Keratinocyte (primary cell): ENCODE data around the gene TGM1. TPM values are rescaled to one million over a fixed set of nuclear protein-coding genes. Genes with fewer than 3 reads are reported as not detected.

Experiments
- DNase-seq: peaks from one replicate; pipeline ENCODE4 v3.0.0-alpha.2; 2011; ENCODE audit warnings: low read depth, missing footprints, low spot score
- FAIRE-seq: peaks from 2 replicates; lab custom pipeline; 2011; peaks lifted over from hg19 to GRCh38; lab: Jason Lieb, UNC
- H2AFZ ChIP-seq: 2 replicates; pipeline ENCODE4 v1.6.0; 2012; ENCODE audit warnings: low read length, control low read depth, inconsistent platforms; ENCODE audit not compliant: control insufficient read depth
- H3K27ac ChIP-seq: 2 replicates; pipeline ENCODE4 v1.5.1; 2011; ENCODE audit warnings: low read length; ENCODE audit not compliant: control insufficient read depth, insufficient read depth
- H3K27me3 ChIP-seq: 3 replicates; pipeline ENCODE4 v1.6.0; 2011; ENCODE audit warnings: low read length; ENCODE audit not compliant: control insufficient read depth, insufficient read depth; ENCODE audit errors: extremely low read depth
- H3K36me3 ChIP-seq, 2 experiments: 2 replicates in 1 of 2; 3 replicates in 1 of 2; pipeline ENCODE4 v1.5.1; 2011; ENCODE audit warnings: low read length in 2 of 2, mild to moderate bottlenecking in 1 of 2; ENCODE audit not compliant: control insufficient read depth in 2 of 2, insufficient read depth in 2 of 2; ENCODE audit errors: extremely low read depth in 1 of 2
- H3K4me1 ChIP-seq: 3 replicates; pipeline ENCODE4 v1.5.1; 2011; ENCODE audit warnings: low read length; ENCODE audit not compliant: control insufficient read depth, insufficient read depth; ENCODE audit errors: extremely low read depth
- H3K4me2 ChIP-seq: 3 replicates; pipeline ENCODE4 v1.6.0; 2011; ENCODE audit warnings: low read depth, low read length; ENCODE audit not compliant: control insufficient read depth, insufficient read depth; ENCODE audit errors: extremely low read depth
- H3K4me3 ChIP-seq, 3 experiments: fragments of 200-600 bp in 1 of 3; sonication (generic) in 1 of 3; 2 replicates in 2 of 3; 3 replicates in 1 of 3; pipeline ENCODE4 v1.5.1; 2011 to 2016; ENCODE audit warnings: low read length in 3 of 3, mild to moderate bottlenecking in 3 of 3, control low read depth in 2 of 3, inconsistent platforms in 1 of 3, low read depth in 1 of 3, mixed read lengths in 1 of 3, mixed run types in 1 of 3, moderate library complexity in 1 of 3; ENCODE audit not compliant: control insufficient read depth in 2 of 3, insufficient read depth in 2 of 3; ENCODE audit errors: extremely low read depth in 1 of 3
- H3K79me2 ChIP-seq: 2 replicates; pipeline ENCODE4 v1.6.0; 2012; ENCODE audit warnings: low read length; ENCODE audit not compliant: control insufficient read depth, insufficient read depth
- H3K9ac ChIP-seq: 3 replicates; pipeline ENCODE4 v1.6.0; 2011; ENCODE audit warnings: low read length; ENCODE audit not compliant: control insufficient read depth, insufficient read depth; ENCODE audit errors: extremely low read depth
- H3K9me1 ChIP-seq: 3 replicates; pipeline ENCODE4 v1.6.0; 2011; ENCODE audit warnings: low read length; ENCODE audit not compliant: control insufficient read depth, insufficient read depth; ENCODE audit errors: extremely low read depth
- H3K9me3 ChIP-seq: 2 replicates; pipeline ENCODE4 v1.5.1; 2012; ENCODE audit warnings: low read depth, low read length; ENCODE audit not compliant: control insufficient read depth
- H4K20me1 ChIP-seq: 3 replicates; pipeline ENCODE4 v1.6.0; 2011; ENCODE audit warnings: low read length; ENCODE audit not compliant: control insufficient read depth, insufficient read depth; ENCODE audit errors: extremely low read depth
- EZH2 ChIP-seq: IDR thresholded peaks from one replicate; pipeline ENCODE4 v1.6.1; 2012; ENCODE audit warnings: inconsistent platforms, mild to moderate bottlenecking, low read length, moderate library complexity
- dilution Hi-C: fragments of 300-500 bp; cut with MboI; formaldehyde crosslinking; loops from one replicate; pipeline ENCODE4 v1.7.0; 2020; ENCODE audit warnings: low sequenced_read_pairs; ENCODE audit not compliant: extremely low pct_ligation_motif_present
- polyA plus RNA-seq, 5 experiments: library from polyadenylated mRNA; depleted of rRNA in 3 of 5; stranded (reverse) in 3 of 5; stranded (forward) in 1 of 5; unstranded in 1 of 5; fragments of >200 nt; gene quantifications; 1 replicate in 1 of 5; 2 replicates in 3 of 5; 3 replicates in 1 of 5; pipeline versions ENCODE4 v1.2.1 to v1.2.3, GENCODE V29; 2011 to 2012; ENCODE audit warnings: missing spikeins in 2 of 5, low read depth in 1 of 5, low replicate concordance in 1 of 5
- TF ChIP-seq, protein P1 (sequence below), 3 experiments: IDR thresholded peaks in 1 of 3; conservative IDR thresholded peaks in 1 of 3; optimal IDR thresholded peaks in 1 of 3; 2 replicates in 2 of 3; 3 replicates in 1 of 3; pipeline versions ENCODE3 to v1.5.1; 2011; ENCODE audit warnings: low read length in 3 of 3, mild to moderate bottlenecking in 3 of 3, moderate library complexity in 2 of 3, control low read depth in 1 of 3, inconsistent platforms in 1 of 3; ENCODE audit not compliant: insufficient read depth in 2 of 3; ENCODE audit errors: extremely low read depth in 1 of 3

Gene TGM1
- polyA plus RNA-seq, 1 donor (not counting 4 experiments of a cell fraction or from before 2014, with no cell fraction given) = 16.1 TPM

DNA sequence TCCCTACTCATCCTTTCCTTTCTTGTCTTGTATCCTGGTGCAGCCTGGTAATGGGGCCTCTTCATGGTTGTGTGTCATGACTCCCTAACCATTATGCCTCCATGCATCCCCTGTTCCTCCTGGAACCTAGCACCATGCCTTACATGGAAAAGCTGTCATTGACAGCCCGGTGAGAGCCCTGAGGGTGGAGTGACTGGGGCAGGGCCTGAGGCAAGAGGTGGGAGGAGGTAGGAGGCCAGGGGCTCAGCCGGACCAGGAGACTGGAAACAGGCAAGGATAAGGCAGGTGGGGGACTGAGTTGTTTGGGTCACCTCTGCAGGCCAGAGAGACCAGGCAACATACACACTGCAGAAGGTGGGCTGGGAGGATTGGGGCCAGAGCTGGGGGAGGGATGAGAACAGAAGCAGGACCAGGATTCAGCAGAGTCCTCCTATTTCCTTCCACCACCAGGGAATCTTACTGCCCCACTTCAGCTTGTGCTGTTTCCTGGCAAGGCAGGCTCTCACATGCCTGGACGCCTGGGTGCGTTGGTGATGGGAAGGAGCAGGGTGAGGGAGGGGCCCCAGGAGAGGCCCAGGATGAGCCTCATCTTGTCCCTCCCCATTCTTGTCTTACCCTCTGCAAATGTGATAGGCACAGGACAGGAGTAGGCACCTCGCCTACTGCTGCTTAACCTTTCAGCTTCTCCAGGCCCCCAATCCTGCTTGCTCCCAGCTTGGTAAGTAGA lies 46.7 kb upstream of the TGM1 start, which contains the start of gene LTB4R2:
Gene LTB4R2, plus strand, starts transcription at position 603 of the 727 bp plus-strand sequence. CDS start 525 bp downstream, outside the sequence.
- H3K79me2 ChIP-seq = peaks cover 4% of the 10 kb centered on the region
- peak within 1 kb of the TSS; percentile 88 for H3K4me2 ChIP-seq
- peak within 1 kb of the TSS; percentile 26 for H3K9ac ChIP-seq
- no peaks in the 10 kb centered on the region for H3K27me3 ChIP-seq
- H3K36me3 ChIP-seq = peaks cover 31 to 36% of the 10 kb centered on the region in 2 experiments
- no peak for TF ChIP-seq EZH2
- TF ChIP-seq, protein P1, sequence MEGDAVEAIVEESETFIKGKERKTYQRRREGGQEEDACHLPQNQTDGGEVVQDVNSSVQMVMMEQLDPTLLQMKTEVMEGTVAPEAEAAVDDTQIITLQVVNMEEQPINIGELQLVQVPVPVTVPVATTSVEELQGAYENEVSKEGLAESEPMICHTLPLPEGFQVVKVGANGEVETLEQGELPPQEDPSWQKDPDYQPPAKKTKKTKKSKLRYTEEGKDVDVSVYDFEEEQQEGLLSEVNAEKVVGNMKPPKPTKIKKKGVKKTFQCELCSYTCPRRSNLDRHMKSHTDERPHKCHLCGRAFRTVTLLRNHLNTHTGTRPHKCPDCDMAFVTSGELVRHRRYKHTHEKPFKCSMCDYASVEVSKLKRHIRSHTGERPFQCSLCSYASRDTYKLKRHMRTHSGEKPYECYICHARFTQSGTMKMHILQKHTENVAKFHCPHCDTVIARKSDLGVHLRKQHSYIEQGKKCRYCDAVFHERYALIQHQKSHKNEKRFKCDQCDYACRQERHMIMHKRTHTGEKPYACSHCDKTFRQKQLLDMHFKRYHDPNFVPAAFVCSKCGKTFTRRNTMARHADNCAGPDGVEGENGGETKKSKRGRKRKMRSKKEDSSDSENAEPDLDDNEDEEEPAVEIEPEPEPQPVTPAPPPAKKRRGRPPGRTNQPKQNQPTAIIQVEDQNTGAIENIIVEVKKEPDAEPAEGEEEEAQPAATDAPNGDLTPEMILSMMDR (optimal IDR thresholded peaks at IDR 0.05 in 1 of 3, IDR thresholded peaks at IDR 0.05 in 1 of 3, conservative IDR thresholded peaks at IDR 0.05 in 1 of 3; ENCODE audit: extremely low read depth in 1 of 3, insufficient read depth in 2 of 3, low read length in 3 of 3) = peak in 2 of 3 experiments; percentile 14 to 31
- dilution Hi-C loops = no loop called here
- H3K4me3 ChIP-seq = peak within 1 kb of the TSS; percentile 11 to 43 (median 28)
- H3K27ac ChIP-seq = peak within 1 kb of the TSS; percentile 35
- H3K9me1 ChIP-seq = no peaks in the 10 kb centered on the region
- DNase-seq (no peak), FAIRE-seq (peak; percentile 97)
- peaks cover 52% of the 10 kb centered on the region for H3K4me1 ChIP-seq
- H4K20me1 ChIP-seq = no peaks in the 10 kb centered on the region
- H2AFZ ChIP-seq = peak within 1 kb of the TSS; percentile 34
- no peaks in the 10 kb centered on the region for H3K9me3 ChIP-seq

DNA sequence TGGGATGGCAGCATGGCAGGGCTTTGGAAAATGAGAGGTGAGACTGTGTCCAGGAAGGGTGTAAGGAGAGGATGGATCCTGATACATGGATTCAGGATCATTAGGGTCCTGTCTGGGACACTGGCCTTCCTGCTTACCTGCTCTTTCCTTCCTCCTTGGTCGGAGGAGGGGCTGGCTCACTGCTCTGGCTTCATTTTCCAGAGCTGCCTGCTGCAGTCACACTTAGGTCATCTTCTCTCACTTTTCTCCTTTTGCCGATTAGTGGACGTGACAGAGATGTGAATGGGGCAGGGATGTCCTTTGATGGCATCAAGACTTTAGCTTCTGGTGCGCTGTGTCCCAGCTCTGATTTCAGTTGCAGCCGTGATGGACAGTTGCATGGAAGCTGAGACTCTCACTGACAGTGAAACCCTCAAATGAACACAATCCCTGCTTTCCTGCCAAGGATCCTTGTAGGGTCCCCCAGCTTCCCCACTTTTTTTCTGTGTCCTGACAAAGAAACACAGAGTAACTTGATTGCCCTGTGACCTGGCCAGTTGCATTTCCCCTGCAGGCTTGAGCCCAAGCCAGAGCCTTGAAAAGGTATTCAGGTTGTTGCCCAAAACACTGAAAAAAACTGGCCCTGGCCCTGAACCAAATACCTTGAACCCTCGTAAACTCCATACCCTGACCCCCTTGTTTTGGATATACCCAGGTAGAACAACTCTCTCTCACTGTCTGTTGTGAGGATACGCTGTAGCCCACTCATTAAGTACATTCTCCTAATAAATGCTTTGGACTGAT lies 45.6 kb upstream of the TGM1 start:
- Histone ChIP-seq H2AFZ (no peak overlapping the region), H3K4me1 (peaks cover 42% of the 10 kb centered on the region), H3K36me3 (peaks cover 38 to 46% of the 10 kb centered on the region in 2 experiments), H3K27ac (no peak overlapping the region), H3K27me3 (no peaks in the 10 kb centered on the region), H3K9me3 (no peaks in the 10 kb centered on the region), H3K9me1 (no peaks in the 10 kb centered on the region), H3K4me2 (no peak overlapping the region), H4K20me1 (no peaks in the 10 kb centered on the region), H3K79me2 (peaks cover 4% of the 10 kb centered on the region), H3K9ac (no peak overlapping the region), H3K4me3 (no peak overlapping the region)
- dilution Hi-C loops = no loop called here
- FAIRE-seq (peak; percentile 53), DNase-seq (no peak)
- TF ChIP-seq EZH2 = no peak
- TF ChIP-seq, protein P1 (optimal IDR thresholded peaks at IDR 0.05 in 1 of 3, IDR thresholded peaks at IDR 0.05 in 1 of 3, conservative IDR thresholded peaks at IDR 0.05 in 1 of 3; ENCODE audit: extremely low read depth in 1 of 3, insufficient read depth in 2 of 3, low read length in 3 of 3) = no peak
